Activated naive CD8-positive, alpha-beta T cell treated with anti-CD3 and anti-CD28 coated beads, Interleukin-2, amount 10 ng/mL, durations not matched to agents 7 days and 5 days (primary cell): ENCODE results near the gene FGF2. TPM values are rescaled to one million over a fixed set of nuclear protein-coding genes. Genes with fewer than 3 reads are reported as not detected.
"Not testable (repeated sequence)": the region's sequence is repeated elsewhere in the genome, so short reads cannot be mapped to it uniquely, and the experiment has no call there.

Experiments used
- ATAC-seq: fragments of 150-1000 bp; cut with Tn5 transposase; one replicate; pipeline ENCODE4 v1.10.0; 2021; ENCODE audit warnings: low read depth, moderate library complexity
- POLR2A ChIA-PET: fragments of 350-600 bp; sonication (Branson Sonifier 250); formaldehyde crosslinking; loops from one replicate; lab custom pipeline; 2021; ENCODE audit warnings: antibody characterized with exemption; lab: Charles Lee
- DNase-seq: peaks from one replicate; pipeline ENCODE4 v3.0.0; 2021
- H3K27ac Mint-ChIP-seq: one replicate; pipeline ENCODE4 v1.8.0; 2022; ENCODE audit warnings: mild to moderate bottlenecking, mixed read lengths
- H3K27me3 Mint-ChIP-seq: one replicate; pipeline ENCODE4 v1.8.0; 2022; ENCODE audit warnings: mild to moderate bottlenecking, moderate library complexity, mixed read lengths
- H3K36me3 Mint-ChIP-seq: one replicate; pipeline ENCODE4 v1.8.0; 2021; ENCODE audit warnings: mild to moderate bottlenecking, mixed read lengths
- H3K4me1 Mint-ChIP-seq: one replicate; pipeline ENCODE4 v1.8.0; 2021; ENCODE audit warnings: mixed read lengths
- H3K4me3 Mint-ChIP-seq: one replicate; pipeline ENCODE4 v1.8.0; 2022; ENCODE audit warnings: mild to moderate bottlenecking, moderate library complexity, mixed read lengths
- H3K9me3 Mint-ChIP-seq: one replicate; pipeline ENCODE4 v1.8.0; 2021; ENCODE audit warnings: mixed read lengths
- total RNA-seq, 2 experiments: library from RNA; stranded (reverse); gene quantifications; one replicate each; pipeline ENCODE4 v1.2.3, GENCODE V29; 2021

Gene FGF2
- total RNA-seq, 2 experiments from 2014 or later: not detected

- no peak for ATAC-seq
- H3K4me3 Mint-ChIP-seq: no peak overlapping the region
Measured at GRCh38 chr4:122917731-122918130, 91.1 kb downstream of the FGF2 start.

GRCh38 chr4:122920473-122920872, 93.8 kb downstream of the FGF2 start:
- Mint-ChIP-seq H3K27me3 (no peaks in the 10 kb centered on the region), H3K9me3 (no peaks in the 10 kb centered on the region), H3K27ac (no peak overlapping the region), H3K36me3 (peaks cover 5% of the 10 kb centered on the region), H3K4me3 (no peak overlapping the region), H3K4me1 (peaks cover 13% of the 10 kb centered on the region)
- DNase-seq (no peak), ATAC-seq (no peak)
- POLR2A ChIA-PET: no interaction called here

More at GRCh38 chr4:122917731-122918130, 91.1 kb downstream of the FGF2 start:
- DNase-seq: no peak
- no peaks in the 10 kb centered on the region for H3K9me3 Mint-ChIP-seq
- H3K27me3 Mint-ChIP-seq: no peaks in the 10 kb centered on the region
- H3K27ac Mint-ChIP-seq: no peak overlapping the region
- peaks cover 11% of the 10 kb centered on the region for H3K4me1 Mint-ChIP-seq
- POLR2A ChIA-PET: interaction anchor here (0.6 kb wide), 1 partner anchor 68 kb away, joined by 3 read pairs; no protein-coding TSS in a partner anchor
- H3K36me3 Mint-ChIP-seq: peaks cover 10% of the 10 kb centered on the region

GRCh38 chr4:122921300-122921699, 94.7 kb downstream of the FGF2 start:
- Mint-ChIP-seq H3K9me3 (no peaks in the 10 kb centered on the region), H3K27me3 (no peaks in the 10 kb centered on the region), H3K36me3 (peaks cover 2% of the 10 kb centered on the region), H3K4me1 (peaks cover 13% of the 10 kb centered on the region), H3K27ac (no peak overlapping the region), H3K4me3 (peak overlapping the region; percentile 63)
- no peak for ATAC-seq
- POLR2A ChIA-PET: interaction anchor here (2.2 kb wide), 1 partner anchor 189 kb away, joined by 15 read pairs; the partner anchor contains the start of gene BBS12
- no peak for DNase-seq

GRCh38 chr4:122921971-122922876, 95.6 kb downstream of the FGF2 start, which contains the start of gene NUDT6:
Gene NUDT6, minus strand, starts transcription at chr4:122922597. Its CDS starts 25 bp downstream, at chr4:122922572.
- DNase-seq (peak; percentile 70), ATAC-seq (peak; percentile 43)
- POLR2A ChIA-PET: interaction anchor here (0.5 to 2.2 kb wide), 2 partner anchors 190 to 430 kb away, joined by 4 to 15 read pairs; partner anchors contain the start of gene BBS12
- Mint-ChIP-seq H3K4me1 (peaks cover 18% of the 10 kb centered on the region), H3K27ac (peak within 1 kb of the TSS; percentile 98), H3K36me3 (no peaks in the 10 kb centered on the region), H3K4me3 (no peak within 1 kb of the TSS), H3K27me3 (no peaks in the 10 kb centered on the region), H3K9me3 (no peaks in the 10 kb centered on the region)

GRCh38 chr4:122922877-122923511, 96.4 kb downstream of the FGF2 start:
- Mint-ChIP-seq H3K4me1 (peaks cover 18% of the 10 kb centered on the region), H3K9me3 (no peaks in the 10 kb centered on the region), H3K27me3 (no peaks in the 10 kb centered on the region), H3K4me3 (no peak overlapping the region), H3K36me3 (no peaks in the 10 kb centered on the region), H3K27ac (peak overlapping the region; percentile 98)
- DNase-seq (peak; percentile 83), ATAC-seq (peak; percentile 96)
- POLR2A ChIA-PET: interaction anchor here (2.2 kb wide), 1 partner anchor 190 kb away, joined by 15 read pairs; the partner anchor contains the start of gene BBS12

GRCh38 chr4:122928930-122929329, 102.3 kb downstream of the FGF2 start:
- peaks cover 13% of the 10 kb centered on the region for H3K4me1 Mint-ChIP-seq
- H3K4me3 Mint-ChIP-seq: no peak overlapping the region
- DNase-seq (no peak), ATAC-seq (no peak)
- H3K36me3 Mint-ChIP-seq: peaks cover 1% of the 10 kb centered on the region
- no peaks in the 10 kb centered on the region for H3K9me3 Mint-ChIP-seq
- POLR2A ChIA-PET: no interaction called here
- no peak overlapping the region for H3K27ac Mint-ChIP-seq
- H3K27me3 Mint-ChIP-seq: no peaks in the 10 kb centered on the region

GRCh38 chr4:122930862-122931261, 104.2 kb downstream of the FGF2 start:
- DNase-seq (no peak), ATAC-seq (no peak)
- peaks cover 19% of the 10 kb centered on the region for H3K4me1 Mint-ChIP-seq
- H3K27ac Mint-ChIP-seq: no peak overlapping the region
- H3K4me3 Mint-ChIP-seq: no peak overlapping the region
- no peaks in the 10 kb centered on the region for H3K9me3 Mint-ChIP-seq
- H3K36me3 Mint-ChIP-seq: peaks cover 12% of the 10 kb centered on the region
- POLR2A ChIA-PET: no interaction called here
- H3K27me3 Mint-ChIP-seq: no peaks in the 10 kb centered on the region

GRCh38 chr4:122932763-122933162, 106.1 kb downstream of the FGF2 start:
- H3K36me3 Mint-ChIP-seq: peaks cover 21% of the 10 kb centered on the region
- no peak overlapping the region for H3K27ac Mint-ChIP-seq
- no peaks in the 10 kb centered on the region for H3K27me3 Mint-ChIP-seq
- ATAC-seq: no peak
- DNase-seq: no peak
- POLR2A ChIA-PET: interaction anchor here (0.7 kb wide), 1 partner anchor 22 kb away, joined by 3 read pairs; no protein-coding TSS in a partner anchor
- peaks cover 14% of the 10 kb centered on the region for H3K4me1 Mint-ChIP-seq
- no peaks in the 10 kb centered on the region for H3K9me3 Mint-ChIP-seq
- H3K4me3 Mint-ChIP-seq: no peak overlapping the region

- POLR2A ChIA-PET, H3K27ac Mint-ChIP-seq, H3K27me3 Mint-ChIP-seq, ATAC-seq, H3K9me3 Mint-ChIP-seq, DNase-seq, H3K4me1 Mint-ChIP-seq, H3K4me3 Mint-ChIP-seq: not testable (repeated sequence)
- H3K36me3 Mint-ChIP-seq: peaks cover 39% of the 10 kb centered on the region
Measured at GRCh38 chr4:122945136-122945535, 118.5 kb downstream of the FGF2 start.

GRCh38 chr4:122946142-122946541, 119.5 kb downstream of the FGF2 start:
- ATAC-seq (no peak), DNase-seq (no peak)
- Mint-ChIP-seq H3K4me1 (no peaks in the 10 kb centered on the region), H3K27ac (no peak overlapping the region), H3K36me3 (peaks cover 41% of the 10 kb centered on the region), H3K27me3 (no peaks in the 10 kb centered on the region), H3K4me3 (no peak overlapping the region), H3K9me3 (peaks cover 1% of the 10 kb centered on the region)
- POLR2A ChIA-PET: no interaction called here

Other genes with a start within 250 kb of the FGF2 start
- not detected for gene IL21, start 205.8 kb upstream of the FGF2 start, total RNA-seq
- 1 to 10 TPM; 1.7 to 2.7 TPM for gene BBS12, start 94.1 kb upstream of the FGF2 start, total RNA-seq
- 10 to 100 TPM in 1 of 2 experiments, 1 to 10 TPM in 1; 9.6 to 13.3 TPM for gene NUDT6, start 95.8 kb downstream of the FGF2 start, total RNA-seq